GM12875 (cell line): ENCODE data around the gene FAM240B.

ENCODE experiments used
- H3K4me3 ChIP-seq: one replicate; pipeline ENCODE4 v1.5.1; 2011; ENCODE audit warnings: low read depth, low read length, control low read depth
- TF ChIP-seq, protein P1 (sequence below): IDR thresholded peaks from 2 replicates; pipeline ENCODE4 v1.5.1; 2011; ENCODE audit warnings: low read depth, mild to moderate bottlenecking, control low read depth, inconsistent platforms, low read length, moderate library complexity, borderline replicate concordance; ENCODE audit not compliant: insufficient read depth

Gene FAM240B

DNA sequence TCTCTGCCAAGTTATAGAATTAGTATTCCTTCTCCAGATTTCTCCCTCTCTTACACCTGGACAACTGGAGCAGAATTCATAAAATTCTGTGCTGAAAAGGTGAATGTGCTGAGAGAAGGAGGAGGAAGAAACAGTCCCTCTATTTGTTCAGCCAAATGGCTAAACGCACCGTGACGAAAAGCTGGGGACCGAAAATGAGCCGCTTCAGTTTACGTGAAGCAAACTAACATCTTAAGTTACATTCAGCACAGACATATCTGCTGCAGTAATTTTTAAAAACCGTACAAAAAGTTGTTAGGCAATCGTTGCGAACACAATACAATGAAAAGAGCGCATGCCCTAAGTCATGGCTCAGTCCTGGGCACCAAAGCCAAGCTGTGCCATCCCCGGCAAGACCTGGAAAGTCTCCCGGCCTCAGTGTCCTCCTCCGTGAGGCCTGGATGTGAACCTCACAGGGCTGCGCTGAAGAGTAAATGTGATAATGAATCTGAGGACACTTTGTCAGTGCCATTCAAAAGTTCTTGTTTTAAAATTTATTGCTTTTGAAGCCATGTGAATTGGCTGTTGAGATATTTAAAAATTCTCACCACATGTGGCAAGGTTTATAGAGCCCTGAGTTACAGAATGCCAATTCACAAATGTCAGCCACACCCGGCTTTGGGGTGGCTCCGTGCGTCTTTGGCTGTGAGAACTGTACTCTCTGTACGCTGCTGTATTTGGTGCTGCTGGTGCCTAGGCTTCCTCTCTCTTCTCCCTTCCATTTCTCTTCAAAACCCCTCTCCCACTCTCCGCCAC lies 46.3 kb downstream of the FAM240B start:
- H3K4me3 ChIP-seq, result no peak overlapping the region
- TF ChIP-seq, protein P1, sequence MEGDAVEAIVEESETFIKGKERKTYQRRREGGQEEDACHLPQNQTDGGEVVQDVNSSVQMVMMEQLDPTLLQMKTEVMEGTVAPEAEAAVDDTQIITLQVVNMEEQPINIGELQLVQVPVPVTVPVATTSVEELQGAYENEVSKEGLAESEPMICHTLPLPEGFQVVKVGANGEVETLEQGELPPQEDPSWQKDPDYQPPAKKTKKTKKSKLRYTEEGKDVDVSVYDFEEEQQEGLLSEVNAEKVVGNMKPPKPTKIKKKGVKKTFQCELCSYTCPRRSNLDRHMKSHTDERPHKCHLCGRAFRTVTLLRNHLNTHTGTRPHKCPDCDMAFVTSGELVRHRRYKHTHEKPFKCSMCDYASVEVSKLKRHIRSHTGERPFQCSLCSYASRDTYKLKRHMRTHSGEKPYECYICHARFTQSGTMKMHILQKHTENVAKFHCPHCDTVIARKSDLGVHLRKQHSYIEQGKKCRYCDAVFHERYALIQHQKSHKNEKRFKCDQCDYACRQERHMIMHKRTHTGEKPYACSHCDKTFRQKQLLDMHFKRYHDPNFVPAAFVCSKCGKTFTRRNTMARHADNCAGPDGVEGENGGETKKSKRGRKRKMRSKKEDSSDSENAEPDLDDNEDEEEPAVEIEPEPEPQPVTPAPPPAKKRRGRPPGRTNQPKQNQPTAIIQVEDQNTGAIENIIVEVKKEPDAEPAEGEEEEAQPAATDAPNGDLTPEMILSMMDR, result no peak

DNA sequence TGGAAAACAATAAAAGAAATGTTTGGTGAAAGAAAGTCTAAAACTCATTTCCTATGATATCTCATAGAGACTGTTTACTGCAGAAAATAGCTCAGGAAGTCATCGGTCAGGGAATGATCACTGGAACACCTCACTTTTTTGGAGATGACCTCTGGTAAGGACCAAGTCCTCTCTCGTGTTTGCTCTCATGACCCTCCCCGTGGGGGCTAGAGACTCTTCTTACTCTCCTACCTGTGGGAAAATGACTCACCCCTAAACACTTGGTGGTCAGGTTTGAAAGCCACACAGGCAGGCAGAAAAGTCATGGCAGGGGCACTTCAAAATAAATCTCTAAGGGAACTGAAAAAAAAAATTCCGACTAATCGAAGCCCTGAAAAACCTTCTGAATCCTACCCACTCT lies 48.2 kb downstream of the FAM240B start:
- H3K4me3 ChIP-seq, result no peak overlapping the region

DNA sequence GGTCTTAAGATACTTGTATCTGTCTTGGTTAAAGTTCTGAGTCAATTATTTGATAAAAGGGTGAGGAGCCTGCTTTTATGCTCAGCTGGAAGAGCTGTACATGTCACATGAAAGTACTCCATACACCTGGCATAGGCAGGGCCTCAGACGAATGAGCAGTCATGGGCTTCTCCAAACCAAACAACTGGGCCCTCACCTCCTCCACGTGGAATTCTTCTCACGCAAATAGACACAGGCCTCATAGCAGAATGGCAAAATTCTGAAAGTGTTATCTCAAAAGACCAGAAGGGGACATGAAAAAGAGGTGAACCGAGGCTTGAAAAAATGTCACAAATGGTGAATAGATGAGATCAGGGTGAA lies 48.6 kb downstream of the FAM240B start:
- no peak overlapping the region for H3K4me3 ChIP-seq
- TF ChIP-seq, protein P1, result no peak

More for the DNA sequence above, 48.2 kb downstream of the FAM240B start:
- TF ChIP-seq, protein P1, result no peak

DNA sequence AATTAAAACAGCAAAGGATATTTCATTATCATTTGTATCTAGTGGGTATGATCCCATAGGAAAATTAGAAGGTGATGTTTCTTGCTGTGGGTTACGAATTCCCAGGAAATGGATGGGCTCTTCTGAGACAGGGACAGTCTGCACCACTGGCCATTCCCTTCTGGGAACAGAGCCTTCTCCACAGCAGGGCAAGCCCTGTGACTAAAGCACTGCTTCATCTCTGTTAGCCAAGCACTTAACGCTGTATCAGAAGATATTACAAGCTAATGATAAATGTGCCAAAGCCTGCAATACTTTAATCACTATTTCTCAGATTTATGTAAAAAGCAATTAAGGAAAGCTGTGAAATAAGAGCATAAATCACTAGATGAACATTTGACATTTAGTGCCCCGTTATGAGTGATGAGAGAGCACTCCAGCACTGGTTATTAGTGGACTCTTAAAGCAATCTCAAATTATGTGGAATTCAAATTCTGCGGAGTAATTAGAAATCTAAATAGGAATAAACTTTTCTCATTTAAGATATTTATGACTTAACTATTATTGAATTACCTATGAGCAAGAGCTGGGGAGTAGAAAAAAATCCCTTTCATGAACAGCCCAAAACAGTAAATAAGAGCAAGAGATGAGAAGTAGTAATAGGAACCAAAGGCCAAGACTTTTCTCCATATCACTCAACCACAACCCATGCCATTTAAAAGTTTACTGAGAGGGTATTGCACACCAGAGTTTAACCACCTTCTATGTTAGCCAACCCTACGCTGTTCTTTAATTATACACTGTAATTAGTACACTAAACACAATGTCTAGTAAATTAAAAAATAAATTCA lies 49.2 kb downstream of the FAM240B start:
- H3K4me3 ChIP-seq, result no peak overlapping the region
- TF ChIP-seq, protein P1, result no peak

DNA sequence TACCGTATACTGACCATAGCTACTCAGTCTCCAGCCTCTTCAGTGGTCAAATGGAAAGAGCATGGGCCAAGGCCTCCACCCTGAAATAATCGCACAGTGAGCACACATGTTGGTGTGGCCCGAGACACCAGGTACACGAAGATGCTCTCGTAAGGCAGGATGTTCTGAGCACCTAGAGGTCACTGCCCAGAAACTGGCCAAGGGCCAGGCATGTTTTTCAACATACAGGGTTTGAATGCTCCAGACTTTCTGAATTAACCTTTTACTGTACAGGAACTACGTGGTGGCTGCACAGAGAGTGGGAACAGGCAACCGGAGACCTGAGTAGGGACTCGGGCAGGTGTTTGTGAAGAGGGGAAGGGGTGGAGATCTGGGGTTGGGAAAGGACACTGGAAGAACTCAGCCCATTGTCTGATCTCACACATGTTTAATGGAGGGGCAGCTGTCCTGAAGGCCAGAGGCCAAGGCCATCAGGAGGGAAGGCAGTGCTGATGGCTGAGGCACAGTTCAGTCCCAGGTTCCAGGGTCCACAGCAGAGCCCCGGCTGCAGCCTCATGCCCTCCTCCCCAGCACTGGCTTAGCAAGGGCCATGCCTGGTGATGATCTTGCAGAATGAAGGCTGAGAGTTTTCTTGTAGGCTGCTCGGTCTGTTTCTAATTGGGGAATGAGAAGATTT lies 51.0 kb downstream of the FAM240B start:
- TF ChIP-seq, protein P1, result no peak
- no peak overlapping the region for H3K4me3 ChIP-seq

DNA sequence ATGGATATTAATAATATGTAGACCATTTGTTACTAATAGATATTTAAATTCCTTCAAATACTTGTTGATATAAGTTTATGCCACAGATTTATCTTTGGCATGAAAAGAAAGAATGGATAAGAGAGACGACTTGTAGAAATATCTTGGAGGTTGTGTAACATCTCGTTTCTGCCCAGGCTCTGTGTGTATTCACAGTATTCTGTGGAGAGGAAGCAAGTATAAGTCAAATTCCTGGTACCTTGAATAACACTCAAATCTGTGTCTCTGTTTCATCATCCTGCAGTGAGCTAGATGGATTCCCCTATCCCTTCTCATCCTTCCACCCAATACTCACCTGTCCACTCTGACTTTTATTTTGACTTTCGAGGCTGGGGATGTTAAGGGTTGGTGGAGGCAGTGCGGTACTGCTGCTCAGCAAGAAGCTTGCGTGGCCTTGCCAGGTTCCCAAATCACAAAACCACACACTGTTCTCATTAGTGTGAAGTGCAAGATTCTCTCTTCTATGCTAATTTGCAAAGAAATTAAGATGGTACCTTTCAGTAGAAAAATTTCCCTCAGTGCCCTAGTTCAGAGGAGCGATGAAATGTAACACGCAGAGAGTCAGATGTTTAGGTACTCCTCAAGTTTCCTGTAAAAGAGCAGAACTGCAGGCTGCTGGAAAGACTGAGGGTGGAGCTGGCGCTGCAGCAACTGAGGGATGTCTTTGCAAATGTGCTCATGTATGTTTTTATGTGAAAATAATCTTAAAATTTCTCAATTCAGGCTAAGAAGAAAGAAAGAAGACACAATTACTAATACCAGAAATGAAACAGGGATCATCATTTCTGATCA lies 57.0 kb downstream of the FAM240B start:
- H3K4me3 ChIP-seq, result no peak overlapping the region
- TF ChIP-seq, protein P1, result no peak
